ENCODE measurements around the gene MOBP.

Gene MOBP

DNA sequence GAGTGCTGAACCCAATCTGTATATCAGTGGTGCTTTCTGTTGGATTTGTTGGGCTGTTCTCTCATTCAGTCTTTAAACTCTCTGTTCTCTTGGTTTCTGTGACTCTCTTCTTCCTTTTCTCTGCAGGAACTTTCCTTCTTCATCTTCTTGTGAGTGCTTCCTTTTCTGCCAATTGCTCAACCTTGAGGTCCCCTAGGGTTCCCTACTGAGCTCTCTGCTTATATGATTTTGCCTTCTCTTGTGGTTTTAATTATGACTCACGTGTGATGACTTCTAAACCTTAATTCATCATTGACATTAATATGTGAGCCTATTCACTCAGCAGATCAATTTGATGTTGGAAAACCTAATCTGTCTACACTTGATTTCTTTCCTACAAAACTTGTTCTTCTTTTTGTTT lies 39.4 kb downstream of the MOBP start:
- no peak overlapping the region for H3K27ac ChIP-seq
- no peak for TF ChIP-seq CTCF (IDR thresholded peaks at IDR 0.05)
- TF ChIP-seq ZFX (IDR thresholded peaks at IDR 0.05; ENCODE audit: borderline replicate concordance): no peak

DNA sequence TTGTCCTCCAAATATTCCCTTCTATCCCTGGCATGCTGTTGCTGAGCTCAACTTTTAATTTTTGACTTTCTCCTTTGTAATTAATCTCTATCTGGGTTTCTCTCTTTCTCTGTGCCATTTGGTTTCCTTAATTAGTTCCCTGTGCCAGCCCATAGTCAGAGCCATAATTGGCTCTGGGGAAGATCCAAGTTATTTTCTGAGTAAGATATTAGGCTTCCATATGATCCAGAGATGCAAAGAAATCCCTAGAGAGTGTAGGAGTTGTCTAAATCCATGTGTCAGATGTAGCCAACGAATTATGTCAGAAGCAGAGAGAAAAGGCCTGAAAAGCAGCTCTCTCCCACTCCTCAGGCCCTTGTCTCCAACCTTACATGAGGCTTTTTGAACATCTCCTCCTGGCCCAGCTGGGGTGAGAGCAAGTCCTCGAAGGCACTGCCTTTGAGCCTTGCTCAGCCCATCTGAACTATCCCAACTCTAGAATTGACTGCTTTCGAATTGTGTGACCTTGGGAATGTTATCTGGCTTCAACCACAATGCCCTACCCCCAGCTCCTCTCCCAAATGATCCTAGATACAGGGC lies 46.4 kb downstream of the MOBP start:
- H3K27ac ChIP-seq: no peak overlapping the region
- TF ChIP-seq CTCF (IDR thresholded peaks at IDR 0.05) (no peak), ZFX (IDR thresholded peaks at IDR 0.05; ENCODE audit: borderline replicate concordance) (no peak)

DNA sequence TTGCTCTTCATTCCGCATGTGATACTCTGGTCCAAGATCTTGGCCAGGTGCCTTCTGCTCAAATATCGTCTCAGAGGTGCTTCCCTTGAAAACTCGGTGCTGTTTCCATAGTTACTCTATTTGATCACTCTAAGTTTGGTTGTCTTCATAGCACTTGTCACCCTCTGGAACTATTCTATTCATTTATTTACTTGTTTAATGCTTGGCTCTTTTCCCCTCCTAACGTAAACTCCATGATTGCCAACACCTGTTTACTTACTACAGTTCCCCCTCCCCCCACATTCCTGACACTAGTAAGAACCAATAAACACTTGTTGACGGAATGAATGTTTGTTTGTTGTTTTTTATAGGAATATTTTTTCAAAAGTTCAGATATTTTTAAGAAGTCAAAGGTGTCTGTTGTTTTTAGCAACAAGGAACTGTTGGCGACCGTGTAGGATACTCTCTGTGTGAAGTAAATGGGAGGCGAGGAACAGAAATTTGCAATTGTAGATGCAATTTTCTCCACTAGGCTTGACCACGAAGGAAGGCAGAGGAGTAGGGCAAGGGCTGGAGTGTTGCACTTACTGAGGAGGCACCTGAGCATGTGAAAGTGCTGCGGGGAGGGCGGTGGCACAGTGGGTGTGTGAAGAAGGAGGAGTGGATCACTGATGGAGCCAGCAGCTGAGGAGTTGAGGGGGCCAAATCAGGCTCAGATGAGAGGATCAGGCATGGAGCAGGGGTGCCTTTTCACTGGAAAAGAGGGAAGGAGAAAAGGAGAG lies 48.4 kb downstream of the MOBP start:
- TF ChIP-seq CTCF (IDR thresholded peaks at IDR 0.05) (peak; percentile 22), ZFX (IDR thresholded peaks at IDR 0.05; ENCODE audit: borderline replicate concordance) (no peak)

DNA sequence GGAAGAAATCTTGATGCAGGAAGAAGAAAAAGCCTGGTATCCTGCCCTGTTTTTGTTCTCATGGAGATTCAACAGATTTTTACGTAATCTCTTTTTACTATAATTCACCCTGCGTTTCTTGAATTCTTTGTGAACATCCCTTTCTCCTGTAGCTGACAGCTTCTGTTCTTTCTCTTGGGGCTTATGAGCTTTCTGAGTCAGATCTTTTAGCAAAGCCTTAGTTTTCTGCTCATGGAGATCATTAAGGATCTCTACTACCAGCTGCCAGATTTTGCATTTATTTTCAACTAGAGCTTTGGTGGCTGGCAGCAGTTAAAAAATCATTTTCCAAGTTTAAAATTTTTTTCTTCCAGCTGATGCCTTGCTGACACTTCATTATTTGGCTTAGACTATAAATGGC lies 51.6 kb downstream of the MOBP start:
- no peak overlapping the region for H3K27ac ChIP-seq
- TF ChIP-seq CTCF (IDR thresholded peaks at IDR 0.05) (no peak), ZFX (IDR thresholded peaks at IDR 0.05; ENCODE audit: borderline replicate concordance) (no peak)

More for the DNA sequence above, 48.4 kb downstream of the MOBP start:
- H3K27ac ChIP-seq: peak overlapping the region; percentile 49

DNA sequence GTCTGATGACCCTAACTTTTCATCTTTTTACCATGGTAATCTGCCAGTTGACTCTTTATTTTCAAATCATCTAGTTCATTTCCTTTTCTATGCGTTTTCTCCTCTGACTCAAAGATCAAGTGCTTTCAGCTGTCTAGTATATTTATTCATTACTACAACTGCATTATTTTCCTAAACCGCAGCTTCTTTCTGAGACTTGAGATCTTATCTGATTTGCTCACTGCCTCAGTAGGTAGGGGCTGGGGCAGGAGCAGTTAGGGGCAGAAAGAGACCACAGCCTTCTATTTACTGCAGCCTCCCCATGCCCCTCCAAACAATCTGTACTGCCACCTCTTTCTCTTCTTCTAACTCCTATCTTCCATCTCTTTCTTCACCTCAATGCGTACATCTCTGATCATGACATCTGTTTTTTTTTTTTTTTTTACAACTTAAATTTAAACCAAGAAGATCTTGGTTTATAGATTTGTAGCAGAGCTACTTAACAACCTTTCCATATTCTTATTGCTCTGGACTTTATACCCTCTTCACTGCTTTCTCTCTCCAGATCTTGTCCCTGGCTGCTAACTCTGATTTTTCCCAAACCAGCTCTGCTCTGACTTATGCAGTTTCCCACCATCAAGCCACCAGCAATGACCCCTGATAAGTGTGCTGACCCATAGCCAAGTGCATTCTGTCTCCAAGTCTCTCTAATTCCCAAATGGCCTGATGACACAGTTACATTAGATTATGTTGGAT lies 52.2 kb downstream of the MOBP start:
- H3K27ac ChIP-seq: no peak overlapping the region
- TF ChIP-seq CTCF (IDR thresholded peaks at IDR 0.05) (no peak), ZFX (IDR thresholded peaks at IDR 0.05; ENCODE audit: borderline replicate concordance) (no peak)

GRCh38 chr3:39521456-39521855 lies 54.0 kb downstream of the MOBP start:
- no peak overlapping the region for H3K27ac ChIP-seq
- TF ChIP-seq ZFX (IDR thresholded peaks at IDR 0.05; ENCODE audit: borderline replicate concordance): no peak
- TF ChIP-seq CTCF (IDR thresholded peaks at IDR 0.05): no peak

DNA sequence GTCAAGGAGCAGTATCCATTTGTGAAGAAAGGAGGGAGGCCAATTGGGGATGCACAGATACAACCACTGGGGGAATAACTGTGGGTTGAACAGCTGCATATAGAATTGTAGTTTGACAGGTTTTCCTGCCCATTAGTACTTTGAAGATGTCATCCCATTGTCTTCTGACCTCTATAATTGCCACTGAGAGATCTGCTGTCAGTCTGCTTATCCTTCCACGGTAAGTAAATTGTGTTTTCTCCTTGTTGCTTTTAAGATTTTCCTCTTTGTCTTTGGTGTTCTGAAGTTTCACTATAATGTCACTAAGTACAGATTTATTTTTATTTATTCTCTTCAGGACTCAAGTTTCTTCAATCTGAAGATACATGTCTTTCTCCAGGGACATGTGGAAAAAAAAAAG lies 56.6 kb downstream of the MOBP start:
- no peak overlapping the region for H3K27ac ChIP-seq
- TF ChIP-seq CTCF (IDR thresholded peaks at IDR 0.05) (no peak), ZFX (IDR thresholded peaks at IDR 0.05; ENCODE audit: borderline replicate concordance) (no peak)

Data from 22Rv1 (cell line).